HepG2 (cell line): ENCODE data around the gene THAP2. TPM values are rescaled to one million over a fixed set of nuclear protein-coding genes. Genes with fewer than 3 reads are reported as not detected.

Source experiments
- CEBPB ChIP-seq: IDR thresholded peaks from 2 replicates; pipeline ENCODE4 v1.6.1; 2011; ENCODE audit warnings: low read depth, low read length, improper control_type of control experiment, borderline replicate concordance
- FOXA3 ChIP-seq: IDR thresholded peaks from 2 replicates; pipeline ENCODE4 v1.6.1; 2016; ENCODE audit warnings: missing genetic modification reagents, missing compliant biosample characterization
- KDM5B ChIP-seq: sonication (generic); formaldehyde crosslinking; IDR thresholded peaks from 2 replicates; pipeline ENCODE4 v1.4.0; 2020; ENCODE audit warnings: missing genetic modification reagents, mild to moderate bottlenecking, borderline replicate concordance
- LCORL ChIP-seq, 2 experiments: fragments of 450-650 bp in 1 of 2; sonication (generic) in 1 of 2; formaldehyde crosslinking in 1 of 2; IDR thresholded peaks; 2 replicates each; pipeline versions ENCODE4 v1.5.0 to v1.6.1; 2017 to 2020; ENCODE audit warnings: antibody characterized with exemption in 1 of 2, missing genetic modification reagents in 1 of 2
- MBNL3 ChIP-seq: fragments of 250-450 bp; sonication (Bioruptor Pico); conservative IDR thresholded peaks from 2 replicates; pipeline ENCODE4 v1.8.0; 2022; ENCODE audit warnings: mild to moderate bottlenecking, inconsistent platforms
- NCOA1 ChIP-seq: sonication (generic); formaldehyde crosslinking; IDR thresholded peaks from 2 replicates; pipeline ENCODE4 v1.9.0; 2021; ENCODE audit warnings: missing genetic modification reagents
- REPIN1 ChIP-seq: sonication (generic); formaldehyde crosslinking; IDR thresholded peaks from 2 replicates; pipeline ENCODE4 v1.8.0; 2022; ENCODE audit warnings: missing genetic modification reagents, low read depth, mild to moderate bottlenecking, borderline replicate concordance
- ZNF10 ChIP-seq: sonication (generic); formaldehyde crosslinking; IDR thresholded peaks from 2 replicates; pipeline ENCODE4 v1.4.0; 2020; ENCODE audit warnings: mild to moderate bottlenecking, low read depth, missing genetic modification reagents, borderline replicate concordance
- ZNF672 ChIP-seq: sonication (generic); formaldehyde crosslinking; IDR thresholded peaks from 2 replicates; pipeline ENCODE4 v1.8.1; 2022; ENCODE audit warnings: missing genetic modification reagents
- ZNF703 ChIP-seq: sonication (generic); formaldehyde crosslinking; IDR thresholded peaks from 2 replicates; pipeline ENCODE4 v1.5.1; 2020; ENCODE audit warnings: missing genetic modification reagents, mild to moderate bottlenecking, moderate library complexity, borderline replicate concordance
- ZNF709 ChIP-seq: sonication (generic); formaldehyde crosslinking; IDR thresholded peaks from 2 replicates; pipeline ENCODE4 v1.5.0; 2020; ENCODE audit warnings: mild to moderate bottlenecking, missing genetic modification reagents
- ZNF879 ChIP-seq: sonication (generic); formaldehyde crosslinking; IDR thresholded peaks from 2 replicates; pipeline ENCODE4 v1.8.1; 2023; ENCODE audit warnings: missing genetic modification reagents
- ZSCAN20 ChIP-seq: sonication (generic); formaldehyde crosslinking; IDR thresholded peaks from 2 replicates; pipeline ENCODE4 v1.4.0; 2020; ENCODE audit warnings: missing genetic modification reagents, mild to moderate bottlenecking, borderline replicate concordance
- ZSCAN31 ChIP-seq: sonication (generic); formaldehyde crosslinking; IDR thresholded peaks from 2 replicates; pipeline ENCODE4 v1.5.0; 2020; ENCODE audit warnings: low read depth, mild to moderate bottlenecking, missing genetic modification reagents
- polyA plus RNA-seq, 8 experiments: library from polyadenylated mRNA; depleted of rRNA in 3 of 8; stranded (reverse) in 7 of 8; unstranded in 1 of 8; fragments of >200 nt; fragmentation: Illumina TruSeq in 4 of 8; extraction: Trizol in 4 of 8; gene quantifications; 2 replicates each; pipeline versions ENCODE4 v1.2.1 to v1.2.3, GENCODE V29; 2011 to 2016; ENCODE audit warnings: low read depth in 4 of 8, missing spikeins in 1 of 8, mixed read lengths in 1 of 8; ENCODE audit not compliant: insufficient read depth in 1 of 8
- total RNA-seq, 5 experiments: library from RNA; depleted of rRNA; stranded (reverse); fragments of >200 nt; fragmentation: Illumina TruSeq; extraction: Trizol; gene quantifications; 2 replicates each; pipeline ENCODE4 v1.2.3, GENCODE V29; 2016; ENCODE audit warnings: low read depth in 1 of 5
- TF ChIP-seq, protein P1 (sequence below): sonication (generic); formaldehyde crosslinking; IDR thresholded peaks from 2 replicates; pipeline ENCODE4 v1.8.0; 2022; ENCODE audit warnings: low read depth, missing genetic modification reagents
- TF ChIP-seq, protein P2 (sequence below): sonication (generic); formaldehyde crosslinking; IDR thresholded peaks from 2 replicates; pipeline ENCODE4 v1.4.0; 2020; ENCODE audit warnings: missing genetic modification reagents
- TF ChIP-seq, protein P3 (sequence below): sonication (generic); formaldehyde crosslinking; IDR thresholded peaks from 2 replicates; pipeline ENCODE4 v1.4.0; 2020; ENCODE audit warnings: low read depth, missing genetic modification reagents
- TF ChIP-seq, protein P4 (sequence below): sonication (generic); formaldehyde crosslinking; IDR thresholded peaks from 2 replicates; pipeline ENCODE4 v1.4.0; 2020; ENCODE audit warnings: mild to moderate bottlenecking, low read depth, missing genetic modification reagents
- TF ChIP-seq, protein P5 (sequence below): sonication (generic); formaldehyde crosslinking; IDR thresholded peaks from 2 replicates; pipeline ENCODE4; 2020; ENCODE audit warnings: missing genetic modification reagents, mild to moderate bottlenecking, borderline replicate concordance

Gene THAP2
- total and polyA plus RNA-seq, 2 of the 13 experiments (the other 11 are each of a cell fraction or from before 2014, with no cell fraction given), result 5.2 to 6.2 TPM

DNA sequence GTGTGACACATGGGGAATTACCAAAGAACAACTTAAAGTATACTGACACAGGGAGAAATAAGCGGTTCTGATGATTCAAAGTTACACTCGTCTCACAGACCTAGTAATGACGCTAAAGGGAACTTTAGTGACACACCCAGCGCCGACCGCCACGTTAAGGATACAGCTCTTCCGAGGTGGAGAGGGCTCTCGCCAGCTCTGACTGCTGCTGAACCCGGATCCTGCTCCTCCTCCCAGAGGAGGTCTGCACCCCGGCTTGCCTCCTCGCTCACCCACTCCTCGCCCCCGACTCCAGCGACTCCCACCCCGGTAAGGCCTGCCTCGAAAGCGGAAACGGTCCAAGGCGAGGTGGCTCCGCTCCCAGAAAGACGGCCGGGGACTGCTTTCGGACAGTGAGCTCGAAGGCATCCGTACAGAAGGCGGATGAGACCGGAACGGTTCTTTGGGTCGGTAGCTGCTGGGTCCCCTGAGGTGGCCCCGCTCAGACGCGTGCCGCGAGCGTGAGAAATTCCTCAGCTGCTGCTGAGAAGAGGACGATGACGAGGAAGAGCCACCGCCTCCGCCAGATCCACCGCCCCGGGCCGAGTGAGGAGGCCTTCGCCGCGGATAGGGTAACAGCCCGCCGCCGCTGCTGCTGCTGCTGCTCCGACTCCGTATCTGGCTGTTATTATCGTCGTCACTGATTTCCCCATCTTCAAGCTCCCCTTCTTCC, 1.1 kb upstream of the THAP2 start (continued):
- TF ChIP-seq, protein P1, sequence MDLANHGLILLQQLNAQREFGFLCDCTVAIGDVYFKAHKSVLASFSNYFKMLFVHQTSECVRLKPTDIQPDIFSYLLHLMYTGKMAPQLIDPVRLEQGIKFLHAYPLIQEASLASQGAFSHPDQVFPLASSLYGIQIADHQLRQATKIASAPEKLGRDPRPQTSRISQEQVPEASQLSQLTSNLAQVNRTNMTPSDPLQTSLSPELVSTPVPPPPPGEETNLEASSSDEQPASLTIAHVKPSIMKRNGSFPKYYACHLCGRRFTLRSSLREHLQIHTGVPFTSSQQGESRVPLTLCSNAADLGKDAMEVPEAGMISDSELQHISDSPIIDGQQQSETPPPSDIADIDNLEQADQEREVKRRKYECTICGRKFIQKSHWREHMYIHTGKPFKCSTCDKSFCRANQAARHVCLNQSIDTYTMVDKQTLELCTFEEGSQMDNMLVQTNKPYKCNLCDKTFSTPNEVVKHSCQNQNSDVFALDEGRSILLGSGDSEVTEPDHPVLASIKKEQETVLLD, result no peak
- TF ChIP-seq, protein P2, sequence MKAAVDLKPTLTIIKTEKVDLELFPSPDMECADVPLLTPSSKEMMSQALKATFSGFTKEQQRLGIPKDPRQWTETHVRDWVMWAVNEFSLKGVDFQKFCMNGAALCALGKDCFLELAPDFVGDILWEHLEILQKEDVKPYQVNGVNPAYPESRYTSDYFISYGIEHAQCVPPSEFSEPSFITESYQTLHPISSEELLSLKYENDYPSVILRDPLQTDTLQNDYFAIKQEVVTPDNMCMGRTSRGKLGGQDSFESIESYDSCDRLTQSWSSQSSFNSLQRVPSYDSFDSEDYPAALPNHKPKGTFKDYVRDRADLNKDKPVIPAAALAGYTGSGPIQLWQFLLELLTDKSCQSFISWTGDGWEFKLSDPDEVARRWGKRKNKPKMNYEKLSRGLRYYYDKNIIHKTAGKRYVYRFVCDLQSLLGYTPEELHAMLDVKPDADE (CRISPR knock-in tag), result no peak
- TF ChIP-seq MBNL3 (CRISPR knock-in tag), result no peak
- TF ChIP-seq CEBPB, result no peak
- TF ChIP-seq ZNF672 (CRISPR knock-in tag), result no peak
- no peak; the same call in 1 of the 2 replicates for TF ChIP-seq NCOA1 (CRISPR knock-in tag)
- TF ChIP-seq ZNF709 (CRISPR knock-in tag), result peak; percentile 22; the same call in 1 of the 2 replicates
- no peak for TF ChIP-seq ZSCAN31
- no peak for TF ChIP-seq ZNF703 (CRISPR knock-in tag)
- TF ChIP-seq FOXA3 (CRISPR knock-in tag), result no peak
- TF ChIP-seq LCORL (IDR thresholded peaks at IDR 0.05), result no peak
- peak; percentile 37; the same call in 1 of the 2 replicates for TF ChIP-seq LCORL (CRISPR knock-in tag; IDR thresholded peaks at IDR 0.05)
- TF ChIP-seq, protein P3, sequence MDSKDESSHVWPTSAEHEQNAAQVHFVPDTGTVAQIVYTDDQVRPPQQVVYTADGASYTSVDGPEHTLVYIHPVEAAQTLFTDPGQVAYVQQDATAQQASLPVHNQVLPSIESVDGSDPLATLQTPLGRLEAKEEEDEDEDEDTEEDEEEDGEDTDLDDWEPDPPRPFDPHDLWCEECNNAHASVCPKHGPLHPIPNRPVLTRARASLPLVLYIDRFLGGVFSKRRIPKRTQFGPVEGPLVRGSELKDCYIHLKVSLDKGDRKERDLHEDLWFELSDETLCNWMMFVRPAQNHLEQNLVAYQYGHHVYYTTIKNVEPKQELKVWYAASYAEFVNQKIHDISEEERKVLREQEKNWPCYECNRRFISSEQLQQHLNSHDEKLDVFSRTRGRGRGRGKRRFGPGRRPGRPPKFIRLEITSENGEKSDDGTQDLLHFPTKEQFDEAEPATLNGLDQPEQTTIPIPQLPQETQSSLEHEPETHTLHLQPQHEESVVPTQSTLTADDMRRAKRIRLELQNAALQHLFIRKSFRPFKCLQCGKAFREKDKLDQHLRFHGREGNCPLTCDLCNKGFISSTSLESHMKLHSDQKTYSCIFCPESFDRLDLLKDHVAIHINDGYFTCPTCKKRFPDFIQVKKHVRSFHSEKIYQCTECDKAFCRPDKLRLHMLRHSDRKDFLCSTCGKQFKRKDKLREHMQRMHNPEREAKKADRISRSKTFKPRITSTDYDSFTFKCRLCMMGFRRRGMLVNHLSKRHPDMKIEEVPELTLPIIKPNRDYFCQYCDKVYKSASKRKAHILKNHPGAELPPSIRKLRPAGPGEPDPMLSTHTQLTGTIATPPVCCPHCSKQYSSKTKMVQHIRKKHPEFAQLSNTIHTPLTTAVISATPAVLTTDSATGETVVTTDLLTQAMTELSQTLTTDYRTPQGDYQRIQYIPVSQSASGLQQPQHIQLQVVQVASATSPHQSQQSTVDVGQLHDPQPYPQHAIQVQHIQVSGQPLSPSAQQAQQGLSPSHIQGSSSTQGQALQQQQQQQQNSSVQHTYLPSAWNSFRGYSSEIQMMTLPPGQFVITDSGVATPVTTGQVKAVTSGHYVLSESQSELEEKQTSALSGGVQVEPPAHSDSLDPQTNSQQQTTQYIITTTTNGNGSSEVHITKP (CRISPR knock-in tag), result no peak
- TF ChIP-seq, protein P4, sequence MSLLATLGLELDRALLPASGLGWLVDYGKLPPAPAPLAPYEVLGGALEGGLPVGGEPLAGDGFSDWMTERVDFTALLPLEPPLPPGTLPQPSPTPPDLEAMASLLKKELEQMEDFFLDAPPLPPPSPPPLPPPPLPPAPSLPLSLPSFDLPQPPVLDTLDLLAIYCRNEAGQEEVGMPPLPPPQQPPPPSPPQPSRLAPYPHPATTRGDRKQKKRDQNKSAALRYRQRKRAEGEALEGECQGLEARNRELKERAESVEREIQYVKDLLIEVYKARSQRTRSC (CRISPR knock-in tag), result no peak
- TF ChIP-seq, protein P5, sequence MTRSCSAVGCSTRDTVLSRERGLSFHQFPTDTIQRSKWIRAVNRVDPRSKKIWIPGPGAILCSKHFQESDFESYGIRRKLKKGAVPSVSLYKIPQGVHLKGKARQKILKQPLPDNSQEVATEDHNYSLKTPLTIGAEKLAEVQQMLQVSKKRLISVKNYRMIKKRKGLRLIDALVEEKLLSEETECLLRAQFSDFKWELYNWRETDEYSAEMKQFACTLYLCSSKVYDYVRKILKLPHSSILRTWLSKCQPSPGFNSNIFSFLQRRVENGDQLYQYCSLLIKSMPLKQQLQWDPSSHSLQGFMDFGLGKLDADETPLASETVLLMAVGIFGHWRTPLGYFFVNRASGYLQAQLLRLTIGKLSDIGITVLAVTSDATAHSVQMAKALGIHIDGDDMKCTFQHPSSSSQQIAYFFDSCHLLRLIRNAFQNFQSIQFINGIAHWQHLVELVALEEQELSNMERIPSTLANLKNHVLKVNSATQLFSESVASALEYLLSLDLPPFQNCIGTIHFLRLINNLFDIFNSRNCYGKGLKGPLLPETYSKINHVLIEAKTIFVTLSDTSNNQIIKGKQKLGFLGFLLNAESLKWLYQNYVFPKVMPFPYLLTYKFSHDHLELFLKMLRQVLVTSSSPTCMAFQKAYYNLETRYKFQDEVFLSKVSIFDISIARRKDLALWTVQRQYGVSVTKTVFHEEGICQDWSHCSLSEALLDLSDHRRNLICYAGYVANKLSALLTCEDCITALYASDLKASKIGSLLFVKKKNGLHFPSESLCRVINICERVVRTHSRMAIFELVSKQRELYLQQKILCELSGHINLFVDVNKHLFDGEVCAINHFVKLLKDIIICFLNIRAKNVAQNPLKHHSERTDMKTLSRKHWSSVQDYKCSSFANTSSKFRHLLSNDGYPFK (CRISPR knock-in tag), result no peak
- TF ChIP-seq ZNF10, result no peak
- peak; percentile 47; the same call in 1 of the 2 replicates for TF ChIP-seq KDM5B
- no peak for TF ChIP-seq ZNF879 (CRISPR knock-in tag)
- no peak for TF ChIP-seq ZSCAN20
- TF ChIP-seq REPIN1 (CRISPR knock-in tag), result no peak; the same call in 1 of the 2 replicates
